ENCODE measurements around the gene PIP5K1C. TPM values are rescaled to one million over a fixed set of nuclear protein-coding genes. Genes with fewer than 3 reads are reported as not detected.

Gene PIP5K1C
- total and polyA plus RNA-seq, 9 of the 15 experiments (the other 6 are each of a cell fraction or from before 2014, with no cell fraction given): 0.38 to 22.1 (median 4.1) TPM

DNA sequence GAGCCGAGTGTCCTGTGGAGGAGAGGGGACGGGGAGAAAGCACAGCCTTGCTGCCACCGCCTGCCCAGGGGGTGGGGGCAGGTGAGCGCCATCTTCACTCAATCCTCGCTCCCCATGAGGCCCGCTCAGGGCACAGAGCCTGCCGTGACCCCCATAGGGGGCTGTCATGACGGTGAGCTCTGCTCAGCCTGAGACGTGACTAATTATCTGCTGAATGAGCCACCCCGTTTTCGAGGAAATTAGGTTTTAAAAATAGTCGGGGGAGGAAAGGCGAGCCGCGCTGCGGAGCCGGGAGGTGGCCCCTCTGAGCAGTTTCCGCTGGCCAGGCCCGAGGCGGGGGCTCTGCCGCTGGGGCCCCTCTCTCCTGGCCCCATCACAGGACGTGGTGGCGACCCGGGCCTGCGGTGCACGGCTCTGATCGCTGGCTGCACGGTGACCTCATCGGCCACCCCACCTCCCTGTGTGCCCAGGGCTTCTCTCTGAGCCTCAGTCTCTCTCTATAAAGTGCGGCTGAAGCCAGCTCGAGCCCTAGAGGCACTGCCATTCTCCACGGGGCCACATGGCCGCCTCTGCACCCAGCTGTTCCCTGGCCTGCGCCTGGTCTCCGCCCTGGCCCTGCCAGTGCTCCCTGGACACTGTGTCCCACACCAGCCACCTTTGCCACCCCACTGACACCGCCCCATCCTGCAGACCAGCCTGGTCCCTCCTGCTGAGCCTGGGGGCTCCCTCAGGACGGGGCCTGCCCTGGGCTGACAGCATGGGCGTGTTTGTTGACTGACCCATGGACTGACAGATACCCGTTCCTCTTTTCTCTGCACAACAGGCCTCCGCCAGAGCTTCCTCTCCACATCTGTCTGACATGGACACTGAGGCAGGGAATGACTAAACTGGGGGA, 28.3 kb downstream of the PIP5K1C start (continued):
- TF ChIP-seq HDAC3 (IDR thresholded peaks at IDR 0.05; ENCODE audit: borderline replicate concordance, partially characterized antibody) (no peak), RHOXF2B (CRISPR knock-in tag; conservative IDR thresholded peaks at IDR 0.05) (no peak), PHF21A (IDR thresholded peaks at IDR 0.05; ENCODE audit: borderline replicate concordance, low read depth) (no peak), MAFK (IDR thresholded peaks at IDR 0.05; ENCODE audit: low read length) (no peak), ELF2 (CRISPR knock-in tag; IDR thresholded peaks at IDR 0.05) (no peak), ETV5 (CRISPR knock-in tag; IDR thresholded peaks at IDR 0.05; ENCODE audit: low read depth) (peak; percentile 22; the same call in 1 of the 2 replicates), NFYB (IDR thresholded peaks at IDR 0.05; ENCODE audit: extremely low read depth, insufficient read length) (no peak), EZH2 (IDR thresholded peaks at IDR 0.05; ENCODE audit: borderline replicate concordance, low read depth, low read length) (no peak), ZNF212 (CRISPR knock-in tag; IDR thresholded peaks at IDR 0.05) (no peak), COPS2 (conservative IDR thresholded peaks at IDR 0.05) (no peak), ARHGAP35 (IDR thresholded peaks at IDR 0.05; ENCODE audit: partially characterized antibody) (no peak), KLF1 (tag; IDR thresholded peaks at IDR 0.05) (no peak), TEAD4 (IDR thresholded peaks at IDR 0.05; ENCODE audit: low read length) (no peak), TEAD4 (CRISPR knock-in tag; IDR thresholded peaks at IDR 0.05; ENCODE audit: borderline replicate concordance) (no peak), PYGO2 (tag; IDR thresholded peaks at IDR 0.05) (no peak), RBFOX2 (IDR thresholded peaks at IDR 0.05; ENCODE audit: low read depth, low read length) (no peak), SMARCA4 (IDR thresholded peaks at IDR 0.05) (no peak), SUPT5H (IDR thresholded peaks at IDR 0.05) (no peak), RB1 (IDR thresholded peaks at IDR 0.05; ENCODE audit: low read depth) (peak; percentile 39; the same call in 1 of the 2 replicates), ZNF449 (CRISPR knock-in tag; IDR thresholded peaks at IDR 0.05) (no peak), MIER1 (IDR thresholded peaks at IDR 0.05; ENCODE audit: low read depth) (no peak), ZNF282 (CRISPR knock-in tag; IDR thresholded peaks at IDR 0.05) (no peak), GATAD2B (IDR thresholded peaks at IDR 0.05; ENCODE audit: borderline replicate concordance) (no peak), BDP1 (IDR thresholded peaks at IDR 0.05; ENCODE audit: insufficient read depth, insufficient read length) (no peak), CSDE1 (IDR thresholded peaks at IDR 0.05) (no peak), TRIM24 (IDR thresholded peaks at IDR 0.05) (no peak), ZNF584 (CRISPR knock-in tag; IDR thresholded peaks at IDR 0.05; ENCODE audit: low read depth) (no peak), JUND (IDR thresholded peaks at IDR 0.05; ENCODE audit: borderline replicate concordance, low read depth, low read length) (no peak), JUND (tag; IDR thresholded peaks at IDR 0.05; ENCODE audit: borderline replicate concordance, low read depth, low read length) (no peak)
- TF ChIP-seq, protein P1, sequence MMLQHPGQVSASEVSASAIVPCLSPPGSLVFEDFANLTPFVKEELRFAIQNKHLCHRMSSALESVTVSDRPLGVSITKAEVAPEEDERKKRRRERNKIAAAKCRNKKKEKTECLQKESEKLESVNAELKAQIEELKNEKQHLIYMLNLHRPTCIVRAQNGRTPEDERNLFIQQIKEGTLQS (IDR thresholded peaks at IDR 0.05): peak; percentile 57; the same call in 1 of the 2 replicates
- TF ChIP-seq, protein P1 (CRISPR knock-in tag; conservative IDR thresholded peaks at IDR 0.05): no peak
